HTR-8/SVneo (cell line): ENCODE results near the gene ST7.

Experiments
- DNase-seq: peaks from one replicate; pipeline ENCODE4 v3.0.0; 2011; ENCODE audit warnings: low spot score, mixed read lengths; ENCODE audit not compliant: insufficient read length
- FAIRE-seq: peaks from 2 replicates; lab custom pipeline; 2011; peaks lifted over from hg19 to GRCh38; lab: Jason Lieb, UNC

ST7 gene

GRCh38 chr7:117047496-117047895, 94.2 kb downstream of the ST7 start:
- no peak for FAIRE-seq
- no peak for DNase-seq

DNA sequence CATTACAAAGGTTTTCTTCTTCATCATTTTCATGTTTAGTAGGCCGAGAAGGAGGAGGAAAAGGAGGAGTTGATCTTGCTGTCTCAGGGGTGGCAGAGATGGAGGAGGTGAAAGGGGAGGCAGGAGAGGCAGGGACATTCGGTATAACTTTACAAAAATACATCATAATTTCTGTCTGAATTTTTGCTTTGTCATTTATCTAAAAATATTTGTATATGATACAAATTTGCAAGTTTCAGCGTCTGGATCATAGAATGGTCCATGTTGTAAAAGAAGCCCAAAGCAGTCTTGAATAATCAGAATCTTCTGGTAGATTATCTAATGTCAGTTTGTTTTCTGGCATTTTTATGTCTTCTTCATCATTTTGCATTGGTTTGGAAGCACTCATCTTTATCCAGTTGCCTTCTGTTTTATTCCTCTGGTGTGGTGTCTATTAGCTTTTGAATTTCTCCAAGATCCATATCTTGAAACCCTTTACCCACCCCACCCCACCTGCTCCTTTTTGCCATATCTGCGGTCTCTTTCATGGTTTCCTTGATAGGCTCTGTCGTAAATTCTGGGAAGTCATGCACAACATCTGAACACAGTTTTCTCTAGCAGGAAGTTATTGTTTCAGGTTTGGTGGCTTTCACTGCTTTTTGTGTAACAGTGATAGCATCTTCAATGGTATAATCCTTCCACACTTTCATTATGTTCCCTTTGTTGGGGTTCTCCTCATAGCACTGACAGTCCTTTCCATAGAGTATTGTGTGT, 95.0 kb downstream of the ST7 start:
- FAIRE-seq: no peak
- DNase-seq: no peak

DNA sequence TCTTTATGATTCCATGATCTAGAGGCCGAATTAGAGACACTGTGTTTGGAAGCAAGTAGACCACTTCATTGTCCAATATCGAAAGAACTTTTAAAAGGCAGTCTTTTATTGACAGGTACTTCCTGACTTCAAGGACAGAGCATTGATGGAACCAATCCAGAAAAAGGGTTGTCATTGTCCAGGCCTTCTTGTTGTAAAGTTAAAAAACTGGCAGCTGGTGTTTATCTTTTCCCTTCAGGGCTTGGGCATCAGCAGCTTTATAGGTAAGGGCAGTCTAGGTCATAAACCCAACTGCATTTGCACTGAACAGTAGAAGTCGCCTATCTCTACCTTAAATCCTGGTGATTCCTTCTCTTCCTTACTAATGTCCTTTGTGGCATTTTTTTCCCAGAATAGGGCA, 95.6 kb downstream of the ST7 start:
- no peak for FAIRE-seq
- no peak for DNase-seq

GRCh38 chr7:117051808-117052207, 98.5 kb downstream of the ST7 start:
- DNase-seq (no peak), FAIRE-seq (no peak)

- FAIRE-seq: no peak
- DNase-seq: no peak
Measured at GRCh38 chr7:117053432-117053831, 100.1 kb downstream of the ST7 start.

- DNase-seq (no peak), FAIRE-seq (no peak)
Measured at GRCh38 chr7:117061751-117062150, 108.5 kb downstream of the ST7 start.

GRCh38 chr7:117062300-117062699, 109.0 kb downstream of the ST7 start:
- no peak for DNase-seq
- no peak for FAIRE-seq

DNA sequence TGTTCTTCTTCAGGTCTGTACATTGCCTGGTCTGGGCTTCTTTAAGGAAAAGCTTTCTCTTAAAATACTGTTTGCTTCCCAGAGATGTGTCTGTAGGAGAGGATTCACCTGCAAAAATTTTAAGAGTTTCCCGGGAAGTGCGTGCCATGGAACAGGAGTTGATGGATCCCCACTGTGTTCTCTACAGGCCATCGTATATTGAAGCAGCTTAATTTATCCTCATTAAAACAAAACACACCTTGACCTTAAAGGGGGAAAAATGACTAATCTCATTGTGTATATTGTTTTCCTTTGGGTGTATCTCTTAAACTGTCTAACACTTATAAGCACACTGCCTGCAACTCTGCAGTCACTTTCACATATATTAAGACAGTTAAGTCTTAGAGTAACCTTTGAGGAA, 111.4 kb downstream of the ST7 start:
- no peak for FAIRE-seq
- no peak for DNase-seq

- FAIRE-seq: no peak
- DNase-seq: no peak
Measured at GRCh38 chr7:117065571-117066150, 112.4 kb downstream of the ST7 start.

DNA sequence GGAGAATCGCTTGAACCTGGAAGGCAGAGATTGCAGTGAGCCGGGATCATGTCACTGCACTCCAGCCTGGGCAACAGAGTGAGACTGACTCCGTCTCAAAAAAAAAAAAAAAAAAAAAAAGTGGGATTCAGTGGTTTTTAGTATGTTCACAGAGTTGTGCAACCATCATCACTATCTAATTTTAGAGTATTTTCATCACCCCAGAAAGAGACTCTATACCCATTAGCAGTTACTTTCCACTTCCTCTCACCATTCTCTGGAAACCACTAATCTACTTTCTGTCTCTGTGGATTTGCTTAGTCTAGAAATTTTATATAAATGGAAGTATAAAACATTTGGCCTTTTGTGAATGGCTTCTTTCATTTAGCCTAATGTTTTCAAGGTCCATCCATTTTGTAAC, 113.4 kb downstream of the ST7 start:
- FAIRE-seq (no peak), DNase-seq (no peak)

GRCh38 chr7:117067340-117067739, 114.0 kb downstream of the ST7 start:
- no peak for FAIRE-seq
- DNase-seq: no peak

GRCh38 chr7:117068511-117069145, 115.3 kb downstream of the ST7 start:
- FAIRE-seq (no peak), DNase-seq (no peak)

DNA sequence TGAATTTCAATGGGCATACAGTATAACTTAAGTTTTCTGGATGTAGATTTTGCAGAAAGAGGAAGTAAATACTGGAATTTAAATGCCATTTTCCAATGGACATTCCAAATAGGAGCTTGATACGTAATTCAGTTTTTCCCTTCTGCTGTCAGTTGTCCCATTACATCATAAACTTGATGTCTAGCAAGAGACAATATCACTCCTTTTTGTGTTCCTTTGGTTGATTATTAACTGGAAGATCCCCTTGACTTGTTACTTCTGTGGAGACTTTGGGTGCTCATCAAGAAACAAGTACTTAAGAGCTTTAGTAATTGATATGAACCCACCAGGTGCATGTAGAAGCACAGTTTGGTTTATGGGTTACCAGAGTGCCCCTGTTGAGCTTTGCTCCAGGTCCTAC, 116.1 kb downstream of the ST7 start:
- DNase-seq (no peak), FAIRE-seq (no peak)

- DNase-seq: no peak
- FAIRE-seq: no peak
Measured at GRCh38 chr7:117071551-117071950, 118.2 kb downstream of the ST7 start.

- DNase-seq (no peak), FAIRE-seq (no peak)
Measured at GRCh38 chr7:117072620-117073118, 119.4 kb downstream of the ST7 start.

- no peak for DNase-seq
- FAIRE-seq: no peak
Measured at GRCh38 chr7:117074378-117074777, 121.1 kb downstream of the ST7 start.

GRCh38 chr7:117075934-117076333, 122.6 kb downstream of the ST7 start:
- FAIRE-seq (no peak), DNase-seq (no peak)

DNA sequence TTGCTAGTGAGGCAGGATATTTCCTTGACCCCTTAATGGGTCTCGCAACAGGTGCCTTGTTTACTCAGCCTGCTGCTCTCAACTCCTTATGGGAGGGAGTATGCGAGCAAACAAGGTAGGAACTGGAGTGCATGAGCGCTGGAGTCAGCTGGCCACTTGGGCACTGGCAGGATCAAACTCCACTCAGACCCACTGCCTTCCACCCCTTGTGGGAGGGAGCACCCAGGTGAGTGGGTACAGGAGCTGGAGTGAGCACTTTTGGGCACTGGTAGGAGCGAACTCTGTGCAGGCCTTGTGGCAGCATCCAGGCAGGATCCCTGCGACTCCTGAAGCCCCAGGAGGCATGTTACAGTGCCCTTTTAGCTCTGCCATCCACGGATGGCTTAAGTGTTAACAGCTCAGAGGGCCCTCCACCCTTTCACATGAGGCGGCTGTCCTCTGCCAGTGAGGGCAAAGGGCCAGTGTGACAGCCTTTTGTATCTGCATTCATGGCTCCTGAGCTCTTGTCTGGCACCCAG, 123.2 kb downstream of the ST7 start:
- no peak for FAIRE-seq
- no peak for DNase-seq

DNA sequence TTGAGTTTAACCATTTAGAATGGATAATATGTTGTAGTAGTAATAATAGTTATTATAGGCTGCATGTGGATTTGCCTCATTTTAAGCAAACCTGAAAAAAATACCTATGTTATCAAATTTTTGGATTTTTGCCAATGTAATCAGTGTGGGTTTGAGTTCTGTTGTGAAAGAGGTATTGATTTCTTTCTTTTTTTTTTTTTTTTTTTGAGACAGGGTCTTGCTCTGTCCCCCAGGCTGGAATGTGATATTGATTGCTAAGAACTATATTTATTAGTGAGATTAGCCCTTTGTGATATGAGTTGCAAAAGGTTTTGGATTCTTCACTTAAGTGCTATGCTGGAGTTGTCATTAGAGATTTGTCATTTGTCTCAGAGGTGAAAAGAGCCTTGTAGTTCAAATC, 124.4 kb downstream of the ST7 start:
- FAIRE-seq: no peak
- DNase-seq: no peak

DNA sequence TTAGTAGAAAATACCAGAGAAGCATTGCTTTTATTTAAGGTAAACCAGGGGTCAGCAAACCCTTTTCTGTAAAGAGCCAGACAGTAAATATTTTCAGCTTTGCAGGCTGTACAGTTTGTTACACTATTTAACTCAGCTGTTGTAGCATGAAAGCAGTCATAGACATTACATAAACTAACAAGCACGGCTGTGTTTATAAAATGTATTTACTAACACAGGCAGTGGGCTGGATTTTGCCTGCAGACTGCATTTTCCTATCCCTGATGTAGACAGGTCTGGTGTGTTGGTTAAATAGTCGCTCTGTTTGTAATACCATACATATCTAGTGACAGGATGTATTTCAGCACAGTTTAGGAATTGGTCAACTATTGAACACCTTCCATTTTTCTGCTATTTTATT, 129.3 kb downstream of the ST7 start:
- no peak for DNase-seq
- no peak for FAIRE-seq

GRCh38 chr7:117083648-117084047, 130.3 kb downstream of the ST7 start:
- FAIRE-seq (no peak), DNase-seq (no peak)
